Naive thymus-derived CD8-positive, alpha-beta T cell (primary cell): ENCODE results near the gene HIBCH. TPM values are rescaled to one million over a fixed set of nuclear protein-coding genes. Genes with fewer than 3 reads are reported as not detected.
A peak's percentile ranks its signal among the peaks of the same experiment; 100 is the strongest.
"Not testable (repeated sequence)": the region's sequence is repeated elsewhere in the genome, so short reads cannot be mapped to it uniquely, and the experiment has no call there.

Experiments used
- ATAC-seq, 2 donors: fragments of 150-1000 bp; cut with Tn5 transposase in 1 of 2; sonication (Bioruptor Pico), chemical (Tn5 transposase) in 1 of 2; 1 replicate in 1 of 2; 2 replicates in 1 of 2; pipeline ENCODE4 v1.10.0; 2021; ENCODE audit warnings: mild to moderate bottlenecking in 2 of 2, moderate library complexity in 2 of 2
- POLR2A ChIA-PET: fragments of 350-600 bp; sonication (Branson Sonifier 250); formaldehyde crosslinking; loops from one replicate; lab custom pipeline; 2021; ENCODE audit warnings: antibody characterized with exemption; lab: Charles Lee
- DNase-seq, 10 donors: peaks; one replicate each; pipeline versions ENCODE4 v3.0.0 to v3.0.0-alpha.2; 2020 to 2022
- H3K27ac Mint-ChIP-seq, 10 donors: one replicate each; pipeline ENCODE4 v1.8.0; 2020 to 2022; ENCODE audit warnings: mild to moderate bottlenecking in 10 of 10, mixed read lengths in 10 of 10, moderate library complexity in 4 of 10, inconsistent platforms in 1 of 10
- H3K27me3 Mint-ChIP-seq, 5 donors: one replicate each; pipeline ENCODE4 v1.8.0; 2021 to 2022; ENCODE audit warnings: mixed read lengths in 5 of 5
- H3K36me3 Mint-ChIP-seq, 3 donors: one replicate each; pipeline ENCODE4 v1.8.0; 2020 to 2022; ENCODE audit warnings: mixed read lengths in 3 of 3, mild to moderate bottlenecking in 2 of 3, inconsistent platforms in 1 of 3
- H3K4me1 Mint-ChIP-seq, 4 donors: one replicate each; pipeline ENCODE4 v1.8.0; 2021 to 2022; ENCODE audit warnings: mixed read lengths in 4 of 4
- H3K4me3 Mint-ChIP-seq, 10 donors: one replicate each; pipeline ENCODE4 v1.8.0; 2020 to 2022; ENCODE audit warnings: mild to moderate bottlenecking in 10 of 10, mixed read lengths in 10 of 10, moderate library complexity in 6 of 10, inconsistent platforms in 1 of 10
- H3K9me3 Mint-ChIP-seq, 9 donors: one replicate each; pipeline ENCODE4 v1.8.0; 2020 to 2022; ENCODE audit warnings: mixed read lengths in 9 of 9, mild to moderate bottlenecking in 3 of 9, inconsistent platforms in 1 of 9, moderate library complexity in 1 of 9
- polyA plus RNA-seq, 3 donors: library from polyadenylated mRNA; unstranded; fragments of 300-500 nt; fragmentation: Illumina TruSeq; gene quantifications; one replicate each; pipeline ENCODE4 v1.2.3, GENCODE V29; 2021
- total RNA-seq, 8 experiments: library from RNA in 2 of 8; stranded (reverse) in 2 of 8; gene quantifications; one replicate each; pipeline ENCODE4 v1.2.3 and lab custom pipeline; 2021 to 2026

Gene HIBCH
- total and polyA plus RNA-seq, 5 experiments from 2014 or later, result 18.0 to 24.5 (median 19.5) TPM

GRCh38 chr2:190318931-190319554 is 583 bp downstream of the HIBCH start:
- DNase-seq, result peak in 3 of 10 donors; percentile 9 to 48 (median 39)
- H3K4me1 Mint-ChIP-seq, result peaks cover 24 to 60% (median 57%) of the 10 kb centered on the region in 4 donors
- peak overlapping the region; percentile 96 to 100 (median 99) for H3K27ac Mint-ChIP-seq
- H3K27me3 Mint-ChIP-seq, result no peaks in the 10 kb centered on the region
- peak; percentile 57 to 60 for ATAC-seq
- peaks cover 0 to 9% (median 0%) of the 10 kb centered on the region in 3 donors for H3K36me3 Mint-ChIP-seq
- no peaks in the 10 kb centered on the region for H3K9me3 Mint-ChIP-seq
- POLR2A ChIA-PET, result interaction anchor here (1.0 to 1.7 kb wide), 5 partner anchors 25 to 535 kb away, joined by 3 to 7 read pairs (median 5); partner anchors contain the start of genes INPP1, ORMDL1 and PMS1
- peak overlapping the region; percentile 94 to 100 (median 100) for H3K4me3 Mint-ChIP-seq

GRCh38 chr2:190318514-190318913 is 1.1 kb downstream of the HIBCH start:
- Mint-ChIP-seq H3K9me3 (no peaks in the 10 kb centered on the region), H3K36me3 (peaks cover 0 to 9% (median 0%) of the 10 kb centered on the region in 3 donors), H3K27ac (peak overlapping the region in 9 of 10 donors; percentile 96 to 100 (median 99)), H3K4me3 (peak overlapping the region; percentile 94 to 100 (median 100)), H3K27me3 (no peaks in the 10 kb centered on the region), H3K4me1 (peaks cover 24 to 60% (median 57%) of the 10 kb centered on the region in 4 donors)
- ATAC-seq (no peak), DNase-seq (no peak)
- POLR2A ChIA-PET, result interaction anchor here (1.0 to 1.7 kb wide), 3 partner anchors 25 to 89 kb away, joined by 4 to 7 read pairs (median 7); partner anchors contain the start of gene INPP1

GRCh38 chr2:190315273-190315672 is 4.4 kb downstream of the HIBCH start:
- DNase-seq, result no peak
- POLR2A ChIA-PET, result no interaction called here
- peaks cover 28 to 67% (median 50%) of the 10 kb centered on the region in 4 donors for H3K4me1 Mint-ChIP-seq
- no peak overlapping the region for H3K4me3 Mint-ChIP-seq
- no peaks in the 10 kb centered on the region for H3K27me3 Mint-ChIP-seq
- no peak overlapping the region for H3K27ac Mint-ChIP-seq
- peaks cover 0 to 30% (median 11%) of the 10 kb centered on the region in 3 donors for H3K36me3 Mint-ChIP-seq
- ATAC-seq, result no peak
- no peaks in the 10 kb centered on the region for H3K9me3 Mint-ChIP-seq

DNA sequence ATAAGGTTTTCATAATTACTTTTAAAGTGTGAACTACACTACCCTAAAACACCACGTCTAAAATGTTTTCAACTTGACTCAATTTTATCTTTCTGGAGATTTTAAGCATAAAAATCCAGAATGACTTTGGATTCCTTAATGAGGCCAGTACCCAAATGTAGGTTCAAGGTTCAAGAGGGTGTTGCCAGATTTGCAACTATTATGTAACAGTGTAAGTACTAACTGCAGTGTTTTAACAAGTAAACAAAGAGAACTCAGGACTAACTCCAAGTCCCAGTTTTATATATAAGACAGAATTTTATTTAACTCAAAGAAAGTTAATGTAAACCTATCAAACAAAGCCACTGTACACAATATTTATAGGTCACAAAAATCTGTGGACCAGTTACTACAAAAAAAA is 5.7 kb downstream of the HIBCH start:
- Mint-ChIP-seq H3K36me3 (peaks cover 0 to 42% (median 16%) of the 10 kb centered on the region in 3 donors), H3K4me1 (peaks cover 25 to 53% (median 39%) of the 10 kb centered on the region in 4 donors), H3K4me3 (no peak overlapping the region), H3K9me3 (no peaks in the 10 kb centered on the region), H3K27me3 (no peaks in the 10 kb centered on the region), H3K27ac (no peak overlapping the region)
- ATAC-seq (no peak), DNase-seq (no peak)
- POLR2A ChIA-PET, result no interaction called here

- ATAC-seq, H3K9me3 Mint-ChIP-seq, DNase-seq, POLR2A ChIA-PET, H3K4me3 Mint-ChIP-seq, H3K27me3 Mint-ChIP-seq, H3K27ac Mint-ChIP-seq: not testable (repeated sequence)
- H3K36me3 Mint-ChIP-seq, result peaks cover 5 to 54% (median 23%) of the 10 kb centered on the region in 3 donors
- H3K4me1 Mint-ChIP-seq, result peaks cover 25 to 53% (median 32%) of the 10 kb centered on the region in 4 donors
Observed at GRCh38 chr2:190312635-190313025, 7.0 kb downstream of the HIBCH start.

GRCh38 chr2:190311893-190312634 is 7.6 kb downstream of the HIBCH start:
- POLR2A ChIA-PET, result no interaction called here
- Mint-ChIP-seq H3K4me1 (peaks cover 20 to 52% (median 26%) of the 10 kb centered on the region in 4 donors), H3K9me3 (no peaks in the 10 kb centered on the region), H3K4me3 (no peak overlapping the region), H3K27ac (peak overlapping the region in 1 of 10 donors; percentile 51), H3K36me3 (peaks cover 5 to 54% (median 28%) of the 10 kb centered on the region in 3 donors), H3K27me3 (no peaks in the 10 kb centered on the region)
- DNase-seq (no peak), ATAC-seq (no peak)

DNA sequence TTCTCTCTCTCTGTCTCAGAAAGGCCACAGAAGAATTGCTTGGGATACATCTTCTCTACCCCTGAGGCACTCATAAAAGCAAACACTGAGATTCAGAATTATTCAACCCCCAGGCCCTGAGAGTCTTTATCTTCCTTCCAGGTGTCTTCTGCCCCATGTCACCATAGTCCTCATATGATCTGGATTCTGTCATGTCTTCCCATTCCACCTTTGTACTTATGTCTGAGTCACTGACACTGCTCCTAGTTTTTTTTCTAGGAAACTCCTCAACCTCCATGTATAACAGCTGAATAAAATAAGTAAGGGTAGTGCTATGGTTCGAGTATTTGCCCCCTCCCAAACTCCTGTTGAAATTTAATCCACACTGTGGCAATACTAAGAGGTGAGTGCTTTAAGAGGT is 11.6 kb downstream of the HIBCH start:
- Mint-ChIP-seq H3K36me3 (peaks cover 8 to 74% (median 38%) of the 10 kb centered on the region in 3 donors), H3K4me3 (no peak overlapping the region), H3K4me1 (peaks cover 0 to 50% (median 16%) of the 10 kb centered on the region in 4 donors), H3K27me3 (no peaks in the 10 kb centered on the region), H3K9me3 (no peaks in the 10 kb centered on the region), H3K27ac (no peak overlapping the region)
- ATAC-seq, result no peak
- POLR2A ChIA-PET, result no interaction called here
- no peak for DNase-seq

DNA sequence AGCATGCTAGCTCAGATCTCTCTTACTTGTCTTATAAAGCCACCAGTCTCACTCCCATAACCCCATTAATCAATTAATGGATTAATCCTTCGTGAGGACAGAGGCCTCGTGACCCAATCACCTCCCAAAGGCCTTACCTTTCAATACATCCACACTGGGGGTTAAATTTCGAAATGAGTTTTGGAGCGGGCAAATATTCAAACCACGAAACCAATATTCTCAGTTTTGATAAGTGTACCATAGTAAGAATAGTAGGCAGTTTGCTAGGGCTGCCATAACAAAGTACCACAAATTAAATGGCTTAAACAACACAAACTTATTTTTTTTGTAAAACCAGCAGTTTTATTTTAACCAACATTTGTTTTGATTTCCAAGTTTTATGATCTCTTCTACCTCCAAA is 15.2 kb downstream of the HIBCH start:
- no peak for DNase-seq
- Mint-ChIP-seq H3K4me1 (peaks cover 0 to 50% (median 16%) of the 10 kb centered on the region in 4 donors), H3K36me3 (peaks cover 20 to 79% (median 56%) of the 10 kb centered on the region in 3 donors), H3K4me3 (no peak overlapping the region), H3K27me3 (no peaks in the 10 kb centered on the region), H3K9me3 (peaks cover 0 to 14% (median 4%) of the 10 kb centered on the region in 9 donors), H3K27ac (no peak overlapping the region)
- POLR2A ChIA-PET, result no interaction called here
- ATAC-seq, result no peak

DNA sequence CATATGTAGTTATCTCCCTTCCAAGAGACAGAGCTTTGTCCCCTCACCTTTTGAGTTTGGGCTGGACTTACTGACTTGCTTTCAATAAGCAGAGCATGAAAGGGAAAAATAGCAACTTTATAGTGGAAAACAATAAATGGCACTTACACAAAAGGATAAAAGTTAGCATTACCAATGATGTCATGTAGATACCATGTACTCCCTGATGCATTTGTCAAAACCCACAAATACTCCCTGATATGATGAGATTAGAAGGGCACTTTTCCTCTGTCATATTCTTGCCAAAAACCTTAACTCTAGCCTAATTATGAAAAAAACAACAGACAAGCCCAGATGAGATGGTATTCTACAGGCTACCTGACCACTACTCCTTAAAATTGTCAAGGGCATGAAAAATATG is 16.0 kb downstream of the HIBCH start:
- H3K27me3 Mint-ChIP-seq, result no peaks in the 10 kb centered on the region
- H3K36me3 Mint-ChIP-seq, result peaks cover 20 to 74% (median 51%) of the 10 kb centered on the region in 3 donors
- POLR2A ChIA-PET, result no interaction called here
- ATAC-seq, result no peak
- H3K27ac Mint-ChIP-seq, result no peak overlapping the region
- H3K9me3 Mint-ChIP-seq, result peaks cover 0 to 14% (median 4%) of the 10 kb centered on the region in 9 donors
- no peak for DNase-seq
- H3K4me1 Mint-ChIP-seq, result peaks cover 0 to 48% (median 16%) of the 10 kb centered on the region in 4 donors
- H3K4me3 Mint-ChIP-seq, result no peak overlapping the region

GRCh38 chr2:190302052-190302451 is 17.6 kb downstream of the HIBCH start:
- POLR2A ChIA-PET, result no interaction called here
- H3K36me3 Mint-ChIP-seq, result peaks cover 15 to 67% (median 50%) of the 10 kb centered on the region in 3 donors
- no peak for DNase-seq
- H3K27ac Mint-ChIP-seq, result peak overlapping the region in 3 of 10 donors; percentile 29 to 41 (median 38)
- H3K27me3 Mint-ChIP-seq, result no peaks in the 10 kb centered on the region
- H3K4me1 Mint-ChIP-seq, result peaks cover 0 to 33% (median 13%) of the 10 kb centered on the region in 4 donors
- ATAC-seq, result no peak
- H3K9me3 Mint-ChIP-seq, result peaks cover 0 to 14% (median 4%) of the 10 kb centered on the region in 9 donors
- no peak overlapping the region for H3K4me3 Mint-ChIP-seq

- H3K4me1 Mint-ChIP-seq, result peaks cover 0 to 26% (median 12%) of the 10 kb centered on the region in 4 donors
- H3K9me3 Mint-ChIP-seq, result peaks cover 0 to 14% (median 4%) of the 10 kb centered on the region in 9 donors
- DNase-seq, result no peak
- POLR2A ChIA-PET, result no interaction called here
- ATAC-seq, result no peak
- H3K27ac Mint-ChIP-seq, result peak overlapping the region in 1 of 10 donors; percentile 12
- H3K36me3 Mint-ChIP-seq, result peaks cover 15 to 67% (median 54%) of the 10 kb centered on the region in 3 donors
- no peak overlapping the region for H3K4me3 Mint-ChIP-seq
- H3K27me3 Mint-ChIP-seq, result no peaks in the 10 kb centered on the region
Observed at GRCh38 chr2:190301032-190301431, 18.6 kb downstream of the HIBCH start.

- peaks cover 22 to 71% (median 54%) of the 10 kb centered on the region in 3 donors for H3K36me3 Mint-ChIP-seq
- H3K4me3 Mint-ChIP-seq, ATAC-seq, H3K27ac Mint-ChIP-seq, H3K27me3 Mint-ChIP-seq, DNase-seq, POLR2A ChIA-PET: not testable (repeated sequence)
- peaks cover 0 to 14% (median 4%) of the 10 kb centered on the region in 9 donors for H3K9me3 Mint-ChIP-seq
- H3K4me1 Mint-ChIP-seq, result peaks cover 0 to 11% (median 5%) of the 10 kb centered on the region in 4 donors
Observed at GRCh38 chr2:190297880-190298279, 21.7 kb downstream of the HIBCH start.
